Stimulated activated CD4-positive, alpha-beta T cell treated with anti-CD3 and anti-CD28 coated beads, Interleukin-4, amount 100 ng/mL, for 24 hours (primary cell): Measurements from ENCODE around the gene MGAT5B.

Experiments
- DNase-seq: peaks from one replicate; pipeline ENCODE4 v3.0.0-alpha.2; 2020

MGAT5B gene

GRCh38 chr17:76930107-76930506, 61.9 kb downstream of the MGAT5B start:
- DNase-seq = no peak

GRCh38 chr17:76932402-76933333, 64.5 kb downstream of the MGAT5B start:
- no peak for DNase-seq

GRCh38 chr17:76934561-76935320, 66.5 kb downstream of the MGAT5B start:
- DNase-seq = no peak

GRCh38 chr17:76935331-76935730, 67.1 kb downstream of the MGAT5B start:
- DNase-seq = no peak

GRCh38 chr17:76937238-76937637, 69.0 kb downstream of the MGAT5B start:
- no peak for DNase-seq

GRCh38 chr17:76938009-76938408, 69.8 kb downstream of the MGAT5B start:
- no peak for DNase-seq

- no peak for DNase-seq
Measured at GRCh38 chr17:76940295-76940694, 72.1 kb downstream of the MGAT5B start.

- DNase-seq = no peak
Measured at GRCh38 chr17:76940738-76941350, 72.6 kb downstream of the MGAT5B start.

GRCh38 chr17:76943202-76943601, 75.0 kb downstream of the MGAT5B start:
- DNase-seq = no peak

- DNase-seq = no peak
Measured at GRCh38 chr17:76943781-76944213, 75.6 kb downstream of the MGAT5B start.

GRCh38 chr17:76944477-76944876, 76.3 kb downstream of the MGAT5B start:
- DNase-seq = no peak

- no peak for DNase-seq
Measured at GRCh38 chr17:76946111-76946771, 78.0 kb downstream of the MGAT5B start.

- no peak for DNase-seq
Measured at GRCh38 chr17:76946772-76947135, 78.5 kb downstream of the MGAT5B start.

GRCh38 chr17:76947309-76947708, 79.1 kb downstream of the MGAT5B start:
- no peak for DNase-seq

- DNase-seq = no peak
Measured at GRCh38 chr17:76947771-76948170, 79.6 kb downstream of the MGAT5B start.

GRCh38 chr17:76948301-76948700, 80.1 kb downstream of the MGAT5B start:
- no peak for DNase-seq

- DNase-seq = no peak
Measured at GRCh38 chr17:76948726-76949342, 80.6 kb downstream of the MGAT5B start.

GRCh38 chr17:76949913-76950695, 81.9 kb downstream of the MGAT5B start:
- DNase-seq = no peak

- DNase-seq = no peak
Measured at GRCh38 chr17:76951375-76951905, 83.2 kb downstream of the MGAT5B start.

- no peak for DNase-seq
Measured at GRCh38 chr17:76952402-76952801, 84.2 kb downstream of the MGAT5B start.

GRCh38 chr17:76953066-76953465, 84.9 kb downstream of the MGAT5B start:
- no peak for DNase-seq
